Measurements from ENCODE around the gene FAM13A. TPM values are rescaled to one million over a fixed set of nuclear protein-coding genes. Genes with fewer than 3 reads are reported as not detected.
A peak's percentile ranks its signal among the peaks of the same experiment; 100 is the strongest.

FAM13A gene
- total and polyA plus RNA-seq, 2 of the 4 experiments (the other 2 are of a cell fraction): 13.1 to 22.0 TPM

GRCh38 chr4:88866862-88867550, 190.0 kb downstream of the FAM13A start:
- BruUV-seq (replicated peaks): no TSS peak
- Histone ChIP-seq H2AK9ac (replicated peaks; ENCODE audit: low read depth, low read length, poor library complexity) (no peak overlapping the region), H4K91ac (ENCODE audit: insufficient read depth, low read depth, low read length) (peak overlapping the region; percentile 41; the same call in 1 of the 2 replicates), H4K20me1 (ENCODE audit: insufficient read depth, low read length) (no peaks in the 10 kb centered on the region), H3K4me2 (ENCODE audit: low read depth, low read length) (no peak overlapping the region), H3K4ac (ENCODE audit: low read depth, low read length) (no peak overlapping the region), H3K27ac (ENCODE audit: insufficient read depth, low read length) (no peak overlapping the region), H2BK120ac (ENCODE audit: low read depth, low read length) (no peak overlapping the region), H2AFZ (replicated peaks; ENCODE audit: low read length, poor library complexity) (no peak overlapping the region), H2BK20ac (ENCODE audit: low read depth, low read length) (no peak overlapping the region), H3K79me1 (ENCODE audit: low read depth in 1 of 2, low read length in 2 of 2) (peaks cover 0 to 5% of the 10 kb centered on the region in 2 experiments; a peak in 1 of 4 replicates), H3K18ac (ENCODE audit: low read depth, low read length) (peak overlapping the region; percentile 33; the same call in 1 of the 2 replicates), H2BK15ac (ENCODE audit: low read depth, low read length) (no peak overlapping the region; the same call in 1 of the 3 replicates), H3K23ac (ENCODE audit: low read depth, low read length) (no peak overlapping the region), H3K4me1 (ENCODE audit: control insufficient read depth, insufficient read depth, low read length) (peaks cover 3% of the 10 kb centered on the region; the same call in 1 of the 2 replicates), H4K5ac (ENCODE audit: low read depth, low read length) (no peak overlapping the region), H3K36me3 (ENCODE audit: control insufficient read depth, insufficient read depth, low read length) (no peaks in the 10 kb centered on the region), H2AK5ac (ENCODE audit: low read depth, low read length) (peak overlapping the region; percentile 43; the same call in 1 of the 2 replicates), H3K27me3 (ENCODE audit: control insufficient read depth, insufficient read depth, low read length) (no peaks in the 10 kb centered on the region), H3K9ac (ENCODE audit: low read depth, low read length) (no peak overlapping the region), H3K4me3 (ENCODE audit: insufficient read depth, low read depth, low read length) (no peak overlapping the region), H3K56ac (ENCODE audit: extremely low read depth, insufficient read depth, low read length) (no peak overlapping the region), H3K14ac (replicated peaks; ENCODE audit: low read depth, low read length) (no peak overlapping the region; the same call in 1 of the 2 replicates), H3K9me3 (ENCODE audit: control insufficient read depth, insufficient read depth, low read length) (no peaks in the 10 kb centered on the region), H4K8ac (ENCODE audit: low read depth in 2 of 2, low read length in 2 of 2) (no peak overlapping the region; a peak in 1 of 4 replicates), H2BK5ac (ENCODE audit: low read depth, low read length, poor library complexity, severe bottlenecking) (peak overlapping the region; percentile 57), H3K9me1 (ENCODE audit: insufficient read depth, low read length) (no peaks in the 10 kb centered on the region)
- no CpG with 5 or more reads among the region's 4 CpGs for WGBS, 2 experiments (ENCODE audit: extremely low coverage in 2 of 2, insufficient read length in 1 of 2)
- ChIA-PET POLR2A (ENCODE audit: unreplicated experiment) (no interaction called here), CTCF (no interaction called here)
- dilution Hi-C loops (cut with HindIII; ENCODE audit: low sequenced_read_pairs, unreplicated experiment) (no loop called here), intact Hi-C loops (cut with micrococcal nuclease) (loop anchor here (5.0 kb wide), 1 partner anchor 45 kb away; no protein-coding TSS in a partner anchor), in situ Hi-C loops (cut with MboI; ENCODE audit: low sequenced_read_pairs) (no loop called here)
- DNase-seq (peak; percentile 61), ATAC-seq (ENCODE audit: low read depth) (no peak)
- TF ChIP-seq NFE2L2 (IDR thresholded peaks at IDR 0.05; ENCODE audit: low read depth, low read length) (no peak), CEBPB (IDR thresholded peaks at IDR 0.05; ENCODE audit: low read depth, low read length) (no peak), RCOR1 (IDR thresholded peaks at IDR 0.05; ENCODE audit: insufficient replicate concordance, low read length) (no peak), CHD1 (IDR thresholded peaks at IDR 0.05; ENCODE audit: low read depth, low read length) (no peak), MAFK (IDR thresholded peaks at IDR 0.05; ENCODE audit: low read depth, low read length) (no peak), FOS (IDR thresholded peaks at IDR 0.05; ENCODE audit: low read depth, low read length) (no peak), SMC3 (IDR thresholded peaks at IDR 0.05; ENCODE audit: low read depth, low read length) (no peak), RAD21 (IDR thresholded peaks at IDR 0.05; ENCODE audit: low read length) (no peak), MXI1 (IDR thresholded peaks at IDR 0.05; ENCODE audit: borderline replicate concordance, low read depth, low read length) (no peak), MAZ (IDR thresholded peaks at IDR 0.05; ENCODE audit: borderline replicate concordance, low read depth, low read length) (no peak), CTCF (conservative IDR thresholded peaks at IDR 0.05; ENCODE audit: low read depth, low read length) (no peak), BHLHE40 (IDR thresholded peaks at IDR 0.05; ENCODE audit: low read depth, low read length) (no peak), POLR2A (IDR thresholded peaks at IDR 0.05; ENCODE audit: low read depth, low read length) (no peak), RFX5 (IDR thresholded peaks at IDR 0.05; ENCODE audit: low read depth, low read length) (no peak)
- TF ChIP-seq, protein P1, sequence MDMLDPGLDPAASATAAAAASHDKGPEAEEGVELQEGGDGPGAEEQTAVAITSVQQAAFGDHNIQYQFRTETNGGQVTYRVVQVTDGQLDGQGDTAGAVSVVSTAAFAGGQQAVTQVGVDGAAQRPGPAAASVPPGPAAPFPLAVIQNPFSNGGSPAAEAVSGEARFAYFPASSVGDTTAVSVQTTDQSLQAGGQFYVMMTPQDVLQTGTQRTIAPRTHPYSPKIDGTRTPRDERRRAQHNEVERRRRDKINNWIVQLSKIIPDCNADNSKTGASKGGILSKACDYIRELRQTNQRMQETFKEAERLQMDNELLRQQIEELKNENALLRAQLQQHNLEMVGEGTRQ (IDR thresholded peaks at IDR 0.05; ENCODE audit: low read depth, low read length): no peak

Data from IMR-90 (cell line).